Measurements from ENCODE around the gene BAZ2B.
"Not testable (repeated sequence)": the region's sequence is repeated elsewhere in the genome, so short reads cannot be mapped to it uniquely, and the experiment has no call there.

Gene BAZ2B

GRCh38 chr2:159444754-159445153 is 171.6 kb downstream of the BAZ2B start:
- Mint-ChIP-seq H3K27me3 (ENCODE audit: low read depth) (no peaks in the 10 kb centered on the region), H3K4me3 (no peak overlapping the region), H3K4me1 (ENCODE audit: low read depth) (peaks cover 2% of the 10 kb centered on the region), H3K9me3 (no peaks in the 10 kb centered on the region), H3K36me3 (ENCODE audit: low read depth) (no peaks in the 10 kb centered on the region), H3K27ac (no peak overlapping the region)
- DNase-seq (ENCODE audit: low spot score): no peak

GRCh38 chr2:159442159-159442852 is 174.0 kb downstream of the BAZ2B start:
- no peak for DNase-seq (ENCODE audit: low spot score)
- Mint-ChIP-seq H3K36me3 (ENCODE audit: low read depth) (no peaks in the 10 kb centered on the region), H3K9me3 (no peaks in the 10 kb centered on the region), H3K4me3 (no peak overlapping the region), H3K27me3 (ENCODE audit: low read depth) (no peaks in the 10 kb centered on the region), H3K27ac (no peak overlapping the region), H3K4me1 (ENCODE audit: low read depth) (peaks cover 2% of the 10 kb centered on the region)

GRCh38 chr2:159441182-159441581 is 175.2 kb downstream of the BAZ2B start:
- no peak overlapping the region for H3K27ac Mint-ChIP-seq
- H3K4me3 Mint-ChIP-seq: no peak overlapping the region
- H3K9me3 Mint-ChIP-seq: no peaks in the 10 kb centered on the region
- no peak for DNase-seq (ENCODE audit: low spot score)
- peaks cover 2% of the 10 kb centered on the region for H3K4me1 Mint-ChIP-seq (ENCODE audit: low read depth)
- H3K27me3 Mint-ChIP-seq (ENCODE audit: low read depth): no peaks in the 10 kb centered on the region
- no peaks in the 10 kb centered on the region for H3K36me3 Mint-ChIP-seq (ENCODE audit: low read depth)

- no peaks in the 10 kb centered on the region for H3K4me1 Mint-ChIP-seq (ENCODE audit: low read depth)
- H3K27me3 Mint-ChIP-seq (ENCODE audit: low read depth): no peaks in the 10 kb centered on the region
- H3K9me3 Mint-ChIP-seq: no peaks in the 10 kb centered on the region
- no peaks in the 10 kb centered on the region for H3K36me3 Mint-ChIP-seq (ENCODE audit: low read depth)
- no peak for DNase-seq (ENCODE audit: low spot score)
- no peak overlapping the region for H3K4me3 Mint-ChIP-seq
- no peak overlapping the region for H3K27ac Mint-ChIP-seq
Observed at GRCh38 chr2:159439421-159439820, 176.9 kb downstream of the BAZ2B start.

- Mint-ChIP-seq H3K36me3 (ENCODE audit: low read depth) (no peaks in the 10 kb centered on the region), H3K9me3 (no peaks in the 10 kb centered on the region), H3K4me1 (ENCODE audit: low read depth) (no peaks in the 10 kb centered on the region), H3K4me3 (no peak overlapping the region), H3K27ac (no peak overlapping the region), H3K27me3 (ENCODE audit: low read depth) (no peaks in the 10 kb centered on the region)
- no peak for DNase-seq (ENCODE audit: low spot score)
Observed at GRCh38 chr2:159438720-159439353, 177.5 kb downstream of the BAZ2B start.

- Mint-ChIP-seq H3K4me1 (ENCODE audit: low read depth) (no peaks in the 10 kb centered on the region), H3K9me3 (no peaks in the 10 kb centered on the region), H3K4me3 (no peak overlapping the region), H3K27me3 (ENCODE audit: low read depth) (no peaks in the 10 kb centered on the region), H3K27ac (no peak overlapping the region), H3K36me3 (ENCODE audit: low read depth) (no peaks in the 10 kb centered on the region)
- DNase-seq (ENCODE audit: low spot score): no peak
Observed at GRCh38 chr2:159438284-159438683, 178.1 kb downstream of the BAZ2B start.

- no peak overlapping the region for H3K27ac Mint-ChIP-seq
Observed at GRCh38 chr2:159432610-159433009, 183.7 kb downstream of the BAZ2B start.

GRCh38 chr2:159427048-159427447 is 189.3 kb downstream of the BAZ2B start:
- Mint-ChIP-seq H3K36me3 (ENCODE audit: low read depth) (no peaks in the 10 kb centered on the region), H3K27ac (no peak overlapping the region), H3K27me3 (ENCODE audit: low read depth) (no peaks in the 10 kb centered on the region), H3K9me3 (no peaks in the 10 kb centered on the region), H3K4me3 (no peak overlapping the region), H3K4me1 (ENCODE audit: low read depth) (peaks cover 6% of the 10 kb centered on the region)
- no peak for DNase-seq (ENCODE audit: low spot score)

More at GRCh38 chr2:159432610-159433009, 183.7 kb downstream of the BAZ2B start:
- no peaks in the 10 kb centered on the region for H3K27me3 Mint-ChIP-seq (ENCODE audit: low read depth)
- peaks cover 6% of the 10 kb centered on the region for H3K4me1 Mint-ChIP-seq (ENCODE audit: low read depth)
- H3K9me3 Mint-ChIP-seq: no peaks in the 10 kb centered on the region
- no peaks in the 10 kb centered on the region for H3K36me3 Mint-ChIP-seq (ENCODE audit: low read depth)
- no peak for DNase-seq (ENCODE audit: low spot score)
- H3K4me3 Mint-ChIP-seq: no peak overlapping the region

- Mint-ChIP-seq H3K4me1 (ENCODE audit: low read depth) (no peaks in the 10 kb centered on the region), H3K27ac (no peak overlapping the region), H3K4me3 (no peak overlapping the region), H3K36me3 (ENCODE audit: low read depth) (no peaks in the 10 kb centered on the region), H3K27me3 (ENCODE audit: low read depth) (no peaks in the 10 kb centered on the region), H3K9me3 (no peaks in the 10 kb centered on the region)
- no peak for DNase-seq (ENCODE audit: low spot score)
Observed at GRCh38 chr2:159419403-159419802, 196.9 kb downstream of the BAZ2B start.

- Mint-ChIP-seq H3K4me3 (no peak overlapping the region), H3K27me3 (ENCODE audit: low read depth) (no peaks in the 10 kb centered on the region), H3K27ac (no peak overlapping the region), H3K36me3 (ENCODE audit: low read depth) (no peaks in the 10 kb centered on the region), H3K4me1 (ENCODE audit: low read depth) (peaks cover 1% of the 10 kb centered on the region), H3K9me3 (no peaks in the 10 kb centered on the region)
- DNase-seq (ENCODE audit: low spot score): no peak
Observed at GRCh38 chr2:159411460-159411859, 204.9 kb downstream of the BAZ2B start.

GRCh38 chr2:159410276-159410675 is 206.1 kb downstream of the BAZ2B start:
- Mint-ChIP-seq H3K27me3 (ENCODE audit: low read depth) (no peaks in the 10 kb centered on the region), H3K27ac (no peak overlapping the region), H3K36me3 (ENCODE audit: low read depth) (no peaks in the 10 kb centered on the region), H3K4me3 (no peak overlapping the region), H3K9me3 (no peaks in the 10 kb centered on the region), H3K4me1 (ENCODE audit: low read depth) (peaks cover 1% of the 10 kb centered on the region)
- DNase-seq (ENCODE audit: low spot score): no peak

- H3K27ac Mint-ChIP-seq: no peak overlapping the region
- no peaks in the 10 kb centered on the region for H3K36me3 Mint-ChIP-seq (ENCODE audit: low read depth)
- DNase-seq (ENCODE audit: low spot score): no peak
- H3K9me3 Mint-ChIP-seq: no peaks in the 10 kb centered on the region
- H3K4me3 Mint-ChIP-seq: no peak overlapping the region
- H3K4me1 Mint-ChIP-seq (ENCODE audit: low read depth): peaks cover 1% of the 10 kb centered on the region
- no peaks in the 10 kb centered on the region for H3K27me3 Mint-ChIP-seq (ENCODE audit: low read depth)
Observed at GRCh38 chr2:159409116-159409800, 207.1 kb downstream of the BAZ2B start.

GRCh38 chr2:159402790-159403189 is 213.6 kb downstream of the BAZ2B start:
- no peak for DNase-seq (ENCODE audit: low spot score)
- no peaks in the 10 kb centered on the region for H3K36me3 Mint-ChIP-seq (ENCODE audit: low read depth)
- H3K4me1 Mint-ChIP-seq (ENCODE audit: low read depth): no peaks in the 10 kb centered on the region
- no peak overlapping the region for H3K4me3 Mint-ChIP-seq
- no peak overlapping the region for H3K27ac Mint-ChIP-seq
- H3K27me3 Mint-ChIP-seq (ENCODE audit: low read depth): no peaks in the 10 kb centered on the region
- H3K9me3 Mint-ChIP-seq: no peaks in the 10 kb centered on the region

- DNase-seq (ENCODE audit: low spot score); H3K4me1 Mint-ChIP-seq (ENCODE audit: low read depth); H3K4me3 Mint-ChIP-seq; H3K36me3 Mint-ChIP-seq (ENCODE audit: low read depth); H3K27ac Mint-ChIP-seq; H3K27me3 Mint-ChIP-seq (ENCODE audit: low read depth); H3K9me3 Mint-ChIP-seq: not testable (repeated sequence)
Observed at GRCh38 chr2:159402160-159402559, 214.2 kb downstream of the BAZ2B start.
